Stimulated activated CD8-positive, alpha-beta memory T cell treated with anti-CD3 and anti-CD28 coated beads, Interleukin-15, amount 100 ng/mL, for 4 hours (primary cell): Measurements from ENCODE around the gene CCL7.

Experiments used
- DNase-seq, 2 donors: peaks; one replicate each; pipeline ENCODE4 v3.0.0-alpha.2; 2020; ENCODE audit warnings: low read depth in 2 of 2

CCL7 gene

GRCh38 chr17:34287875-34288274 lies 17.9 kb downstream of the CCL7 start:
- no peak for DNase-seq

DNA sequence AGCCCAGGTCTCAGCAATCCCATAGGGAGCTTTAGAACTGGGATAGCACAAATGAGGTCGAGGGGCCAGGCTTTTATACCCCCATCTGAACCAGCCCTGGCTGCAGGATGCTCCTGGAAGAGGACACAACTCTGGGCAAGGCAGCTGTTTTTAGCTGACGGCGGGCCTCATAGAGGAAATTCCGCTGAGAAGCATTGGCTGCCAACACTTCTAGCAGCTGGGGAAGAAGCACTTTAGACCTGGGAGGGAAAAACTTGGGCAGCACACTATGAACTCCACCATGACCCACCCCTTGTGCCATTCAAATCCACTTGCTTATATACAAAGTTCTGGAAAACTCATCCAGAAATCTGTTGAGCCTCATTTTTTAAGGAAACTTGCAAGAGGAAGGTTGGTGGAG lies 20.6 kb downstream of the CCL7 start:
- no peak for DNase-seq

DNA sequence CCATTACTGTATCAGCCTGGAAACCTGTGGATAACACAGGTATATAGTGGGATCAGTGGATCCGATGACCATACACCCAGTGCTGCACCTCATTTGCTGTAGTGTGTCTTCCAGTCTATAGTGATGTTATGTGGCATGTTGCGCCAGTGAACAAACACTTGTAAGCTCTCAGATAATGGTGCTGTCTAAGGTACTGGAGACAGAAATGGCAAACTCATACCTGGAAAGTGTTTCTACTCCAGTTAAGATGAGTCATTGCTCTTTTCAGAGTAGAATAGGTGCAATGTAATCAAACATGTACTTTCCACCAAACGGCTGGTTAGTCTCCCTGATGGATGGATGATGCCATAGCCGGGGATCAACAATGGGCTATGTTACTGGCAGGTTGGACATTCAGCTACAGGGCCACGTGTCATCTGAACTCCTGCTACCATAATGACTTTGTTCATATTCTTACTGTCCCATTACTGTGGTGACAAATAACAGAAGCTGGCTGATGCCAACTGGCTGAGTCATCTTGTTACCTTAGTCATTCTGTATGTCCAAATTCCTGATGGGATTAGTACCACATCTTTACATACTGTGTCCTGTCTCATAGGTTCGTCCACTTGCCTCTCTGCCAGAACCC lies 21.8 kb downstream of the CCL7 start:
- no peak for DNase-seq

GRCh38 chr17:34299027-34299426 lies 29.0 kb downstream of the CCL7 start:
- DNase-seq = no peak

GRCh38 chr17:34299956-34300577 lies 30.0 kb downstream of the CCL7 start:
- DNase-seq = no peak

GRCh38 chr17:34300652-34301370 lies 30.8 kb downstream of the CCL7 start:
- DNase-seq = no peak

DNA sequence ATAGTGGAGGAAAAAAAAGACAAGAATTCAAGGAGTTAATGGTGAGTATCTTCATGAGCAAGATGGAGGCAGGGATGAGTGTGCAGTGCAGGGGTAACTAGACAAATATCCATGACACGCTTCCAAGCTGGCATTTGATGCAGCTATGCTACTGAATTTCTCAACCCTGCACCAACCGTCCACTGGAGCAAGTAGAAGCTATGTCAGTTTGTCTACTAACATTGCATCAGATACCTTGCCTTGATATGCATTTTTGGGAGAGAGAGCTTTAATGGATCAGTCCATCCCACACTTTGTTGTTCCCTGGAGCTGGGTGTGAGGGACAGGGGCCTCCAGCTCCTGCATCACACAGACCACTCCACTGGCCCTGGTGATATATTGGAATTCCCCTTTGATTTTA lies 32.0 kb downstream of the CCL7 start:
- no peak for DNase-seq

GRCh38 chr17:34302636-34303035 lies 32.6 kb downstream of the CCL7 start:
- no peak for DNase-seq

GRCh38 chr17:34303606-34304005 lies 33.6 kb downstream of the CCL7 start:
- no peak for DNase-seq

DNA sequence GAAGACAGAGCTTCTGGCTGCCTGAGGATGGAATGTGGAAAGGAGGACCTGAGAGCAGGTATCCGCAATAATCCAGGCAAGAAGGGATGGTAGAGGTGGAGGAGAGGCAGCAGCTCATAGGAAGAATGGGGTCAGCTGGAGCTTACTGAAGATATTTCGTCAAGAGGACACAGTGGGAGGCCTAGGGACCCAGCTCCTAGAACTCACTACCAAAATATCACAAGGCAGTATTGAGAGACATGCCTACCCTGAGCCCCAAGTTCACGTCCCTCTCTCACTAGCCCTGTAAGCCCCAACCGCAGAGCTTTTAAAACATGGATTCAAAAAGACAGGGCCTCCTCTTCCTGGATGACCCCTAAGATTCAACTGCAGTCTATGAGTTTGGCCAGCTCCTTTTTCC lies 35.0 kb downstream of the CCL7 start:
- DNase-seq = no peak

DNA sequence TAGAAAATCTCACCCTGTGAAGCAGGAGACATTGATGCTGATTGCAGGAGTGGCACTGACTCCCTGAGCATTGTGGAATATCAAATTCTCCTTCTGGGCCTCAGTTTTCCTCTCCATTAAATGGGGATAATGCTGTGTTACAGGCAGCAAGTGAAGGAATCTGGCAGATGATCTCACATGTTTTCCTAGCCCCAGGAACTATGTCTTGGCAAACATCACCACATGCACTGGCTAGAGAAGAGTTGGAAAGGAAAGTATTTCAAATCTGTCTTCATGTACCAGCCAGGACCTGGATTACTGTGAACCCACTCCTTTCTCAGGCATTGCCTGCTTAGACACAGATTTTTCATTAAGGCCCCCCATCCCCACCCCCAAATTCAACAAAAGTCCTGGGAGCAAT lies 35.6 kb downstream of the CCL7 start:
- DNase-seq = no peak

GRCh38 chr17:34306466-34306865 lies 36.4 kb downstream of the CCL7 start:
- DNase-seq = no peak

DNA sequence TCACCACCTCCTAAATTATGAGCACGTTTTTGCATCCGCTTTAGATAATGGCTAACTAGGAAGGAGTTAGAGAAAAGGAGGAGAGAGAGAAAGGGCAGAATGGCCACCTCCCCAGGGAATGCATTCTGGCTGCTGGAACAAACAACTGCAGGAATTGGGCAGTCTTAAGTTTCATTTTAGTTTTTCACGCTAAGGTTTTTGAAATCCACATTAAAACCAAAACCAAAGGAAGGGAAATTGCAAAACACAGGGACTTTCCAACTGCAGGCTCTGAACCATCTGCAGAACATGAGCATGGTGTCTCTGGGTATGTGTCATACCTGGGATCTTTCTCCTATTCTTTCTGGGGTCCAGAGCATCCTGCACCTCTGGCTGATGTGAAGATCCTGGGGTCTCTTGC lies 37.1 kb downstream of the CCL7 start:
- DNase-seq = no peak

GRCh38 chr17:34308371-34308770 lies 38.4 kb downstream of the CCL7 start:
- DNase-seq = no peak

DNA sequence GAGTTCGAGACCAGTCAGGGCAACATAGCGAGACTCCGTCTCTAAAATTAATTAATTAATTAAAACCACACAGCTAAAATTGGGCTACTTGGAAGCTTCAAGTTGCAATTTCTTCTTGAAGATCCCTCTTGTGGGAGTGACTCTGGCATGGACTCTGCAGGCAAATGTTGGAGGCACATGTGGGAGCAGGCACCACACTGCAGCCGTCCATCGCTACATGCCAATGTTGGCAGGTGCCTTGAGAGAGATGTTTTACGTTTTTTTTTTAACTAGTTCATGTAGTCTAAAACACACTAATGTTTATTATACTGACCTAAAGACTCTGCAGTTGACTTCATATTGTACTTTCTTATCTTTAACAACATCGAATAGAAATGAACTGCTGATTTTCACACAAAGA lies 41.3 kb downstream of the CCL7 start:
- DNase-seq = no peak

DNA sequence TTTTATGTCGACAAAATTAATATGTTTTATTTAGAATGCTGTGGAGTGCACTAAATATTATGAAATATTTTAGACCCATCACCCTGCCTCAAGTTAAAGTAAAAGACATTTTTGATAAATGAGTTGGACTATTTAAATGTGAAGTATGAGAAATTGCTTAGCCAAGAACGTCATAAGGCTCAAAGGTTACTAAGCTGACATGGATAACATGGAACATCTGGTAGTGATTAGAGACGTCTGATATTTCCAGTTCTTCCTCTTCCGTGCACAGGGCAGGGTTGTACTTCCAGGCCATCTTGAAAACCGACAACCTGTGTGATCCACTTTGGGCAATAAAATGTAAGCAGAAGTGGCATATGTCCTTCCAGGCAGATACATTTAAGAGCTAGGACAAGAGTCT lies 42.1 kb downstream of the CCL7 start:
- DNase-seq = no peak

DNA sequence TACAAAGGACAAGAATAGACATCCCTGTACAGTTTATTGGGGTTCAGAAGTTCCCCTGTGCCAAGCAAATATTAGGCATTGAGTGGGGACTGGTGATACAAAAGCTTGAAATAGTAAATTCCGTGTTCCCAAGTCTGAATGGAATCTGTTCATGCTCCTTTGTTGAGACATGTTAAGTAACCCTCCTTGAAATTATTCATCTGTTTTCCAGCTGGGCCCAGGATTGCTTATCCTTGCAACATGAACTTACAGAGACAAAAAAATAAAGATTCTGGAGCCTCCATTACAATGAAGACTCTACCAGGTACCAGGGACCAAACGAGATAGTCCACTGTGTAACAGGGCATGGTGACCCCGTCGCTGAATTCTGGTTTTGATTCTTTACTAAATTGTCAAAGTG lies 43.1 kb downstream of the CCL7 start:
- no peak for DNase-seq

- no peak for DNase-seq
These were observed 44.3 kb downstream of the CCL7 start for GRCh38 chr17:34314279-34314678.

GRCh38 chr17:34318474-34318873 lies 48.5 kb downstream of the CCL7 start:
- DNase-seq = no peak

- no peak for DNase-seq
These were observed 49.0 kb downstream of the CCL7 start, which contains the start of gene CCL8 for GRCh38 chr17:34319039-34319483. CCL8 (plus strand) TSS chr17:34319435; CDS start chr17:34319502, 67 bp downstream.
